Measurements from ENCODE around the gene WNK1. TPM values are rescaled to one million over a fixed set of nuclear protein-coding genes. Genes with fewer than 3 reads are reported as not detected.

WNK1 gene
- total and polyA plus RNA-seq, 2 donors (not counting 3 experiments of a cell fraction or from before 2014, with no cell fraction given): 46.3 to 108 TPM

GRCh38 chr12:868722-869121 lies 116.3 kb downstream of the WNK1 start:
- dilution Hi-C loops (cut with MboI; ENCODE audit: extremely low pct_ligation_motif_present, low sequenced_read_pairs): no loop called here

More at GRCh38 chr12:868722-869121, 116.3 kb downstream of the WNK1 start:
- H4K20me1 ChIP-seq (replicated peaks; ENCODE audit: control insufficient read depth, extremely low read depth, insufficient read depth, low read length): no peaks in the 10 kb centered on the region
- H3K4me3 ChIP-seq (replicated peaks in 1 of 3; ENCODE audit: insufficient read depth in 1 of 3, low read depth in 1 of 3, low read length in 3 of 3): no peak overlapping the region
- no peaks in the 10 kb centered on the region for H3K9me3 ChIP-seq (replicated peaks; ENCODE audit: control insufficient read depth, insufficient read depth, low read length)
- DNase-seq (ENCODE audit: low read depth, low spot score): no peak
- H3K4me2 ChIP-seq (ENCODE audit: insufficient read depth, low read length): no peak overlapping the region
- TF ChIP-seq CTCF (IDR thresholded peaks at IDR 0.05; ENCODE audit: extremely low read depth in 1 of 2, insufficient read depth in 1 of 2, low read depth in 1 of 2, low read length in 2 of 2) (no peak), MYC (IDR thresholded peaks at IDR 0.05; ENCODE audit: low read depth, low read length) (no peak), EZH2 (IDR thresholded peaks at IDR 0.05; ENCODE audit: borderline replicate concordance, low read depth, low read length, severe bottlenecking) (no peak), JUN (IDR thresholded peaks at IDR 0.05; ENCODE audit: borderline replicate concordance, insufficient read depth, insufficient read length, low read depth) (no peak), GATA2 (IDR thresholded peaks at IDR 0.05; ENCODE audit: insufficient read depth, insufficient read length, low read depth, low read length) (no peak), POLR2A (IDR thresholded peaks at IDR 0.05; ENCODE audit: low read depth, low read length) (no peak), MAX (IDR thresholded peaks at IDR 0.05; ENCODE audit: insufficient read depth, insufficient read length) (no peak), FOS (IDR thresholded peaks at IDR 0.05; ENCODE audit: borderline replicate concordance, insufficient read depth, low read length) (no peak), POLR2AphosphoS5 (IDR thresholded peaks at IDR 0.05; ENCODE audit: insufficient read depth, low read depth, low read length) (no peak)
- no peak overlapping the region for H3K27ac ChIP-seq (ENCODE audit: insufficient read depth, low read depth, low read length)
- intact Hi-C loops (cut with micrococcal nuclease): no loop called here
- FAIRE-seq: no peak
- POLR2A ChIA-PET: no interaction called here
- CTCF ChIA-PET: interaction anchor here (1.8 kb wide), 1 partner anchor 224 kb away, joined by 8 read pairs; no protein-coding TSS in a partner anchor
- no peak overlapping the region for H3K9ac ChIP-seq (replicated peaks; ENCODE audit: extremely low read depth, insufficient read depth, low read length)
- peaks cover 13 to 14% of the 10 kb centered on the region in 2 experiments for H3K36me3 ChIP-seq (ENCODE audit: control insufficient read depth in 2 of 2, extremely low read depth in 1 of 2, insufficient read depth in 2 of 2, low read length in 2 of 2)
- H2AFZ ChIP-seq (ENCODE audit: low read depth, low read length): no peak overlapping the region
- no peaks in the 10 kb centered on the region for H3K79me2 ChIP-seq (ENCODE audit: control insufficient read depth, insufficient read depth, low read length)
- H3K9me1 ChIP-seq (replicated peaks; ENCODE audit: control insufficient read depth, extremely low read depth, insufficient read depth, low read length): no peaks in the 10 kb centered on the region
- H3K4me1 ChIP-seq (ENCODE audit: control insufficient read depth, extremely low read depth, insufficient read depth, low read length): no peaks in the 10 kb centered on the region
- BruUV-seq (replicated peaks): no TSS peak
- H3K27me3 ChIP-seq (ENCODE audit: control insufficient read depth in 2 of 2, insufficient read depth in 2 of 2, low read length in 2 of 2): no peaks in the 10 kb centered on the region

Measured in endothelial cell of umbilical vein (primary cell).